GM19351 (cell line): ENCODE data around the gene ALPG.
"Not testable (repeated sequence)": the region's sequence is repeated elsewhere in the genome, so short reads cannot be mapped to it uniquely, and the experiment has no call there.

Experiments
- ATAC-seq: cut with Tn5 transposase; IDR thresholded peaks from one replicate; pipeline ENCODE4 v1.9.1; 2021; ENCODE audit warnings: mild to moderate bottlenecking, moderate library complexity; ENCODE audit not compliant: unreplicated experiment

ALPG gene

GRCh38 chr2:232438951-232439757 lies 32.5 kb downstream of the ALPG start:
- peak; percentile 37 for ATAC-seq

- ATAC-seq = no peak
Observed at GRCh38 chr2:232439758-232440135, 33.1 kb downstream of the ALPG start.

- ATAC-seq = peak; percentile 88
Observed at GRCh38 chr2:232440220-232441018, 33.8 kb downstream of the ALPG start.

- ATAC-seq = no peak
Observed at GRCh38 chr2:232441147-232441651, 34.6 kb downstream of the ALPG start.

DNA sequence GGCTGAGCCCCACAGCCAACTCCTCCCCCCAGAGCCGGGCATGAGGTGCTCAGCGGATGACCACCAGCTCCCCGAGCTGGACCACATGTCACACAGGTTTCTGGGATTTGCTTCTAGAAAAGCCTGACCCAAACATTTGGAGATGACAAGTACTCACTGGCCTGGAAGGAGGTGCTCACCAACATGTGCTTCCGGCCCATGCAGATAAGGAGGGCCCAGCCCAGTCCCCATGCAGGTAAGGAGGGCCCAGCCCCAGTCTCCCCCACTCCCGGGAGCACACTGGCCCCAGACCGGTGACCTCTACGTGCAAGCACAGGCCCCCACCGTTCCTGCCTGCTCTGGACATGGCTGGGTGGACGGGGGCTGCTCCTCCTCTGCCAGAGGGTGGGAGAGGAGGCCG lies 35.3 kb downstream of the ALPG start:
- ATAC-seq = not testable (repeated sequence)

- not testable (repeated sequence) for ATAC-seq
Observed at GRCh38 chr2:232442431-232442830, 35.8 kb downstream of the ALPG start.

GRCh38 chr2:232443047-232443446 lies 36.4 kb downstream of the ALPG start:
- ATAC-seq = not testable (repeated sequence)

DNA sequence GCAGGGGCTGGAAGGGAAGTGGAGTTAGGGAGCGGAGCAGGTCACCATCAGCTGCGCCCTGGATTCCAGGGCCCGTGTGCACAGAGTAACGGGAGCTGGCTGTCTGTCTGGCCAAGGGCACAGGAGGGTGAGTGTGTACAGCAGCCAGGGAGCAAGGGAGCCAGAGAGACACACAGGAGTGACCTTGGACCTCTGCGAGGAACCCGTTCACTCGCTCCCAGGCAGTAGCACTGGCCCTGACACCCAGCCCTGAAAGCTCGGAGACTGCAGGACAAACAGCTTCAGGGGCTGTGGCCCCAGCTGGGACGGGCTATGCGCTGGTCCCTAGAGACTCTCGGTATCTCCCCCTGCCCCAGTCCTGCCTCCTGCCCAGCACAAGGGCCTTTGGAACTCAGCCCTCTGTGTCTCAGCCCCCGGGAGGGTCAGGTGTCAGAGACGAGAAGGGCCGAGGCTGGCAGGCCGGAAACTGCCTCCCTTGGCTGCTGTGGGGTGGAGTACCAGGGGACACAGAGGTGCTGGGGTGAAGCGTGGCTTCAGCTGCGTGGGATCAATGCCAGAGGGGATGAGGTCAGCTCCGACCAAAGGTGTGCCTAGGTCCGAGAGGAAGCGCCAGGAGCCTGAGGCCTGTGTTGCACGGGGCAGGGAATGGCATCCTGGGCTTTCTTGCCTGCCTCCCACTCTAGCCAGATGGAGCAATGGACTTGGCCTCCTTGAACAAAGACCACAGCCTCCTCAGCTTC lies 37.2 kb downstream of the ALPG start:
- ATAC-seq = not testable (repeated sequence)

DNA sequence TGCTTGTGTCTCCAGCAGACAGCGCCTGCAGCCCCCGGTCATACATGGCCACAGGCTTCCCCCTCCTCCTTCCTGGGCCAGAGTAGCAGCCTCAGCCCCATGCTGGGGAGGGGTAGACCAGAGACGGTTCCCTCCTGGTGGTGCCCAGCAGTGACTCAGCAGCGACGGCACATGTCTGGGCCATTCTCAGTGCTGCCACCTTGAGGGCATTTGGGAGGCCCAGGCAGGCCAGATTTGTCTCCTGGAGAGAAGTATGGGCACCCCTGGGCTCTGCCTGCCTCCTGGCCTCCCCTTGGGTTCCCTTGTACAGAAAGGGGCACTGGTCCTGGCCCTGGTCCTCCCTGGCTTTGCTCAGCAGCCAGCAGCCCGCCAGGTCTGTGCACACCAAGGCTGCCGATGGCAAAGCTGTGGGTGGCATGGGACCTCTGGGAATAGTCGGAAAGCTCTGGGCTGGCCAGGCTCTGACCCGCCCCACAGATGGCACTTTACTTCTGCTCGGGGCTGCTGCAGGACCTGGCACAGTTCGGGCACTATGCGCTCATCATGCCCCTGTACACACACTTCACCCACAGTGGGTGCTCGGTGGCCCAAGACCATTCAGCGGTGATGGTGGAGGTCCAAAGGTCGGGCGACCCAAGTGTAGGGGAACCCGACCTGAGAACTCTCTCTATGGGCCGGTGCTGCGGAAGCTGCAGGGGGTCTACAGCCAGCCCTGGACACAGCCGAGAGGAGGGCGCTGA lies 37.9 kb downstream of the ALPG start:
- ATAC-seq = peak; percentile 50

DNA sequence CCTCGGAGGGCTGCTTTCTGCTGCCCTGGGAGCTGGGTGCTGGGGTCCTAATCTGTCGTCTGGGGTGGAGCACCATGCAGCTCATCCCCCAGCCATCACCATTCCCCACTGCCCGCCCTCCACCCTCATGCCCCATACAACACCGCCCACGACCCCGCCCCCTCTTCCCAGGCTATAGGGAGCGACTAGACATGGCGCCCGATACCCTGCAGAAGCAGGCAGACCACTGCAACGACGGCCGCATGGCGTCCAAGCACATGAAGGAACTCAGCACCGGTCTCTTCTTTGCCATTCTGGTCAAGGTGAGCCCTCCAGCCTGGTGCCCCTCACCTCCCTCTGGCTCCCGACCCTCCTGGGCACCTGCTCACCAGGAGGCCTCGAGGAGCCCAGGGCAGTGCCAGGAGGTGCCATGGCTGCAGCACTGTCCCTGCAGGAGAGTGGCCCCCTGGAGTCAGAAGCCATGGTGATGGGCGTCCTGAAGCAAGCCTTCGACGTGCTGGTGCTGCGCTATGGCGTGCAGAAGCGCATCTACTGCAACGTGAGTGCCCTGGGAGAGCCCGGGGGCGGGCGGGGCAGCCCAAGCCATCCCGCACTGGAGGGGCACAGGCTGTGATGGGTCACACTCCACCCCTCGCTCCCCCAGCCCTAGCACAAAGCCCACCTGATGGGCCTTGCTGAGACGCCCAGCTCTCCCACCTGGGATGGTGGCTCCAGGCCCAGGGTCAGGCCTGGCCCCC lies 38.7 kb downstream of the ALPG start:
- ATAC-seq = not testable (repeated sequence)

DNA sequence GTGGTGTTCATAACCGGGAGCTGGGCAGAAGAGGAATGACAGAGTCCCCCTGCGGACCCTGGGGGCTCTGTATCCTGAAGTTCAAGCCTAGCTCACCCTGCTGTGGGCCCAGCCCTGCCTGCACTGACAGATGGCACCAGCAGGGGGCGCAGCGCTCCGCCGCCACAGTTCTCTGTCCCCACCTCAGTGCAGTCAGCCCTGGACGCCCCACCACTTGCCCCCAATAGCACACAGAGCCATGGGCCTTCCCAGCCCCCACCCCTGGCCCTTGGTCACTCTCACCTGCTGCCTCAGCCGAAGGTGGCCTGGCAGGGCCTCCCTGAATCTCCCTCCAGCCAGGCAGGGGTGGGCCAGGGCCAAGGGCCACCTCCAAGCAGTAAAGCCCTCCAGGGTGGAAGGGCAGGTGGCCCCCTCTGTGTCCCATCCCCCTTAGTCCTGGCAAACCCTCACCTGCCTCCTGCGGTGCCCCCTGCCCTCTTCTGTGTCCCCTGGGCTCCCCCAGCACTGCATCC lies 39.7 kb downstream of the ALPG start:
- ATAC-seq = not testable (repeated sequence)

- no peak for ATAC-seq
Observed at GRCh38 chr2:232447091-232447620, 40.5 kb downstream of the ALPG start.

GRCh38 chr2:232447638-232448303 lies 41.1 kb downstream of the ALPG start:
- ATAC-seq = no peak

DNA sequence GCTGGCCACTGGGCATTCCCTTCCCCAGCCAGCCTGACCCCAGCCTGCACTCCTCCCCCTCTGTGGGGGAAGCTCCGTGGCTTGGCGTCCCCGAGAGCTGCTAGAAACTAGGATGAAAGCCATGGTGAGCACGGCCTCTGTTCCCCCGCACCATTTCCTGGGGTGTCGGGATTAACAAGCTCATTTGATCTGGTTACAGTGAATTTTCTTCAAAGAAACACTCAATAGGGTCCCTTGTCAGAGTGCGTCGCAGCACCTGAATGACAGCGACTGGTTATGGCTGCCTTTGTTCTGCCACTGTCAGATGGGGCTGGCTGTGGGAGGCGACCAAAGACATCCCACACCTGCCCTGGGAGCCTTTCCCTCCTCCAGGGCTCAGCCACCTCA lies 41.7 kb downstream of the ALPG start:
- ATAC-seq = no peak

- no peak for ATAC-seq
Observed at GRCh38 chr2:232449964-232450363, 43.3 kb downstream of the ALPG start.

- ATAC-seq = not testable (repeated sequence)
Observed at GRCh38 chr2:232451645-232452044, 45.0 kb downstream of the ALPG start.

DNA sequence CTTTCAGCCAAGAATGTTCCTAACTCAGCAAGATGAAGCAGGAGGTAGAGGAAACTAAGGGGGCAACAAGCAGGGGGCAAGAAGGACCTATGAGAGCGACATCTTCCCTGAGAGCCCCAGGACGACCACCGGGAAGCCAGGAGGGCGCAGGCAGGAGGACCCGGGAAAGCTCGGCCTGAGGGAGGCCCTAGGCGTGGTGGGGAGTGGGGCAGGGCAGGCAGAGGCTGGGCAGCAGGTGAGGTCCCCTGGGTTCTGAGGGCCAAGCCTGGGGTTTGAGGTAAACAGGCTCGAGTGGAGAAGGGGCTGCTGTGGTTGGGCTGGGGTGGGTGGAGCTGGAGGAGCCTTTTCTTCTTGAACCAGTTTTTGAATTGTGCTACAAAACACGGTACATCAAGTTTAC lies 48.0 kb downstream of the ALPG start:
- ATAC-seq = no peak

DNA sequence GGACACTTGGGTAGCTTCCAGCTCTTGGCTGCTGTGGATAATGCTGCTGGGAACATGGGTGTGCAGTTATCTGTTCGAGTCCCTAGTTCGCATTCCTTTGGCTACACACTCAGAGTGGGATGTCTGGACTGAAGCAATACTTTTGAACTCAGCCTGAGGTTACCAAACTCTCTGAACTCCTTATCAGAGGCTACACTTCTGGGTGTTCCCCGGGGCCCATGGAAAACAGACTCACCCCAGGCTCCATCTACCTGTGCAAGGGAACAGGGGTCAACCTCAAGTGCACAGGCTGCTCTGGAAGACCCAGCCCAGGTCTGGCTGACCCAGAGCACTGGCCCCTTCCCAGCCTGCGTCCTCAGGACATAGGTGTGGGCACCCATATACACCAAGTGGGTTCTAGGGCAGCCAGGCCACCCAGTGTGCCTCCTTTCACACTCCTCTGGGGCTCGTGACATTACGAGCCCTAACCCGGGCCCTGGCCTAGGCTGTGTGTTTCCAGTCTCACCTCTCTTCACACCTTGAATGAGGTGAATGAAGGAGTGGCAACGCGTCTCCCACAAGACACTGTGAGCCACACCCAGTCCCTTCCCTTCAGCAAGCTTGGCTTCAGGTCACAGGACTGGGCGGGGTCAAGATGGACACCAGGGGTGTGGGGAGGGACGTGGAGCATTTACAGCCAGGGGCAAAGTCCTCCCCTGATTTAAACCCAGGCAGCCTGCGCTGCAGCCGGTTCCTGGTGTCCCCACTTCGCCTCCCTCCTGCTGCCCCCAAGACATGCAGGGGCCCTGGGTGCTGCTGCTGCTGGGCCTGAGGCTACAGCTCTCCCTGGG lies 49.0 kb downstream of the ALPG start, which contains the start of gene ALPI:
TSS of gene ALPI (plus strand) at position 728 of the 830 bp plus-strand sequence. CDS start at position 775, 47 bp downstream.
- ATAC-seq = no peak
